GM23338 (cell line): ENCODE measurements around the gene PDHB. TPM values are rescaled to one million over a fixed set of nuclear protein-coding genes. Genes with fewer than 3 reads are reported as not detected.

ENCODE experiments used
- ATAC-seq: fragments of 200-7000 bp; cut with Tn5 transposase; 3 replicates; pipeline ENCODE4 v1.9.1; 2020
- DNase-seq: peaks from one replicate; pipeline ENCODE4 v3.0.0-alpha.2; 2015; ENCODE audit warnings: low spot score
- H2AFZ ChIP-seq: fragments of 200-600 bp; sonication (generic); 2 replicates; pipeline ENCODE4 v1.8.0; 2016; ENCODE audit warnings: antibody characterized with exemption, mild to moderate bottlenecking, moderate library complexity
- H3F3A ChIP-seq: fragments of 200-600 bp; sonication (generic); replicated peaks from 2 replicates; pipeline ENCODE4 v1.8.0; 2017; ENCODE audit warnings: antibody characterized with exemption, mixed run types, low read depth
- H3K27ac ChIP-seq: fragments of 200-600 bp; sonication (generic); 2 replicates; pipeline ENCODE4 v1.6.1; 2016; ENCODE audit warnings: low read depth
- H3K27me3 ChIP-seq: fragments of 200-600 bp; sonication (generic); 2 replicates; pipeline ENCODE4 v1.8.0; 2016; ENCODE audit warnings: mild to moderate bottlenecking, mixed run types, moderate library complexity; ENCODE audit not compliant: insufficient read depth
- H3K36me3 ChIP-seq: fragments of 200-600 bp; sonication (generic); 2 replicates; pipeline ENCODE4 v1.8.0; 2016; ENCODE audit warnings: mild to moderate bottlenecking; ENCODE audit not compliant: insufficient read depth
- H3K4me1 ChIP-seq: fragments of 200-600 bp; sonication (generic); 2 replicates; pipeline ENCODE4 v1.8.0; 2016; ENCODE audit warnings: mild to moderate bottlenecking, moderate library complexity; ENCODE audit not compliant: insufficient read depth
- H3K4me2 ChIP-seq: fragments of 200-600 bp; sonication (generic); 2 replicates; pipeline ENCODE4 v1.7.1; 2017; ENCODE audit warnings: mixed run types
- H3K4me3 ChIP-seq: fragments of 200-600 bp; sonication (generic); 2 replicates; pipeline ENCODE4 v1.6.1; 2016; ENCODE audit warnings: mixed run types
- H3K79me2 ChIP-seq: fragments of 200-600 bp; sonication (generic); replicated peaks from 2 replicates; pipeline ENCODE4 v1.8.0; 2017; ENCODE audit warnings: mild to moderate bottlenecking; ENCODE audit not compliant: insufficient read depth
- H3K9me2 ChIP-seq: fragments of 200-600 bp; sonication (generic); 2 replicates; pipeline ENCODE4 v1.8.0; 2017; ENCODE audit not compliant: insufficient read depth
- H4K20me1 ChIP-seq: fragments of 200-600 bp; sonication (generic); replicated peaks from 2 replicates; pipeline ENCODE4 v1.8.0; 2017; ENCODE audit warnings: mild to moderate bottlenecking; ENCODE audit not compliant: insufficient read depth
- H3K27ac Mint-ChIP-seq: 2 replicates; pipeline ENCODE4 v1.8.0; 2020; ENCODE audit warnings: inconsistent platforms, mild to moderate bottlenecking, moderate library complexity, mixed read lengths
- H3K27me3 Mint-ChIP-seq: 3 replicates; pipeline ENCODE4 v1.8.0; 2022; ENCODE audit warnings: low read depth, mild to moderate bottlenecking, moderate library complexity, mixed read lengths, inconsistent platforms; ENCODE audit not compliant: insufficient read depth, poor library complexity
- H3K36me3 Mint-ChIP-seq: 3 replicates; pipeline ENCODE4 v1.8.0; 2021; ENCODE audit warnings: low read depth, mild to moderate bottlenecking, inconsistent platforms, moderate library complexity, mixed read lengths
- H3K4me1 Mint-ChIP-seq: 3 replicates; pipeline ENCODE4 v1.8.0; 2020; ENCODE audit warnings: mild to moderate bottlenecking, inconsistent platforms, mixed read lengths
- H3K4me3 Mint-ChIP-seq: 3 replicates; pipeline ENCODE4 v1.8.0; 2021; ENCODE audit warnings: moderate library complexity, mild to moderate bottlenecking, inconsistent platforms, mixed read lengths
- H3K9me3 Mint-ChIP-seq: 3 replicates; pipeline ENCODE4 v1.8.0; 2020; ENCODE audit warnings: moderate library complexity, mild to moderate bottlenecking, inconsistent platforms, mixed read lengths
- CREB1 ChIP-seq: fragments of 250-450 bp; sonication (Bioruptor Pico); IDR thresholded peaks from 2 replicates; pipeline ENCODE4 v1.5.0; 2020; ENCODE audit warnings: low read depth, mild to moderate bottlenecking, moderate library complexity
- CTCF ChIP-seq, 2 experiments: fragments of 200-600 bp in 1 of 2; sonication (generic) in 1 of 2; conservative IDR thresholded peaks; 2 replicates each; pipeline versions ENCODE4 v1.5.1 to v1.6.1; 2016 to 2017; ENCODE audit warnings: antibody characterized with exemption in 2 of 2, low read depth in 2 of 2, mild to moderate bottlenecking in 2 of 2, moderate library complexity in 1 of 2
- ETS1 ChIP-seq: IDR thresholded peaks from 2 replicates; pipeline ENCODE4 v1.6.1; 2016; ENCODE audit warnings: antibody characterized with exemption
- EZH2 ChIP-seq: fragments of 200-600 bp; sonication (generic); IDR thresholded peaks from one replicate; pipeline ENCODE4 v1.8.0; 2017; ENCODE audit warnings: antibody characterized with exemption, mild to moderate bottlenecking, low read depth; ENCODE audit not compliant: unreplicated experiment
- EZH2phosphoT487 ChIP-seq: fragments of 200-600 bp; sonication (generic); IDR thresholded peaks from one replicate; pipeline ENCODE4 v1.8.1; 2018; ENCODE audit warnings: antibody characterized with exemption; ENCODE audit not compliant: unreplicated experiment
- NANOG ChIP-seq: IDR thresholded peaks from 2 replicates; pipeline ENCODE4 v1.6.1; 2016; ENCODE audit warnings: antibody characterized with exemption, borderline replicate concordance
- POLR2AphosphoS5 ChIP-seq: IDR thresholded peaks from 2 replicates; pipeline ENCODE4 v1.6.1; 2016; ENCODE audit warnings: antibody characterized with exemption, low read depth
- REST ChIP-seq: IDR thresholded peaks from one replicate; pipeline ENCODE4 v1.6.1; 2018; ENCODE audit warnings: antibody characterized with exemption; ENCODE audit not compliant: unreplicated experiment
- STAT1 ChIP-seq: IDR thresholded peaks from one replicate; pipeline ENCODE4 v1.6.1; 2016; ENCODE audit warnings: antibody characterized with exemption; ENCODE audit not compliant: unreplicated experiment
- ZNF114 ChIP-seq: fragments of 250-450 bp; sonication (Bioruptor Pico); IDR thresholded peaks from 2 replicates; pipeline ENCODE4 v1.5.0; 2020; ENCODE audit warnings: mild to moderate bottlenecking, moderate library complexity
- ZNF331 ChIP-seq: fragments of 250-450 bp; sonication (Bioruptor Pico); IDR thresholded peaks from 2 replicates; pipeline ENCODE4 v1.5.0; 2020; ENCODE audit warnings: low read depth, mild to moderate bottlenecking, moderate library complexity
- polyA plus RNA-seq: library from polyadenylated mRNA; unstranded; fragments of >200 nt; fragmentation: Nextera tagmentation; extraction: Ambion mirVana; gene quantifications from 2 replicates; pipeline ENCODE4 v1.2.1, GENCODE V29; 2016
- total RNA-seq: library from RNA; depleted of rRNA; stranded (reverse); fragments of >200 nt; shearing (Covaris generic); gene quantifications from 2 replicates; pipeline ENCODE4 v1.2.3, GENCODE V29; 2014

The PDHB gene
- total and polyA plus RNA-seq, 2 experiments from 2014 or later: 172 to 222 TPM

GRCh38 chr3:58462829-58463180 is 29.2 kb upstream of the PDHB start (continued):
- TF ChIP-seq REST (no peak), NANOG (no peak), ETS1 (no peak), ZNF331 (CRISPR knock-in tag) (no peak), POLR2AphosphoS5 (no peak), EZH2phosphoT487 (no peak)

- Histone ChIP-seq H3K4me2 (no peak overlapping the region), H3K4me3 (no peak overlapping the region), H3K9me2 (peaks cover 3% of the 10 kb centered on the region; the same call in 1 of the 2 replicates), H2AFZ (no peak overlapping the region), H4K20me1 (no peaks in the 10 kb centered on the region), H3K79me2 (no peaks in the 10 kb centered on the region), H3K27me3 (no peaks in the 10 kb centered on the region), H3F3A (no peaks in the 10 kb centered on the region), H3K27ac (no peak overlapping the region), H3K36me3 (no peaks in the 10 kb centered on the region), H3K4me1 (peaks cover 9% of the 10 kb centered on the region)
- H3K9me3 Mint-ChIP-seq: peaks cover 17% of the 10 kb centered on the region
- peaks cover 6% of the 10 kb centered on the region for H3K27me3 Mint-ChIP-seq
- H3K4me1 Mint-ChIP-seq: peaks cover 9% of the 10 kb centered on the region
- H3K36me3 Mint-ChIP-seq: peaks cover 8% of the 10 kb centered on the region; the same call in 1 of the 3 replicates
- DNase-seq (no peak), ATAC-seq (no peak)
- H3K27ac Mint-ChIP-seq: no peak overlapping the region
- H3K4me3 Mint-ChIP-seq: no peak overlapping the region
- no peak for TF ChIP-seq ZNF331 (CRISPR knock-in tag)
- no peak for TF ChIP-seq STAT1
- TF ChIP-seq NANOG: no peak
- TF ChIP-seq ETS1: no peak
- TF ChIP-seq CTCF (conservative IDR thresholded peaks at IDR 0.05; ENCODE audit: low read depth in 2 of 2): no peak
- no peak for TF ChIP-seq CREB1
- TF ChIP-seq ZNF114: no peak
- no peak for TF ChIP-seq EZH2
- no peak for TF ChIP-seq REST
- no peak for TF ChIP-seq POLR2AphosphoS5
Observed at GRCh38 chr3:58459160-58459559, 25.5 kb upstream of the PDHB start.
